Astrocyte (in vitro differentiated cells and primary cell): Measurements from ENCODE around the gene ADCY5.

Source experiments
- CTCF ChIP-seq: IDR thresholded peaks from 2 replicates; pipeline ENCODE4 v1.5.1; 2011; ENCODE audit warnings: low read depth, mild to moderate bottlenecking, inconsistent platforms, low read length, moderate library complexity; ENCODE audit not compliant: insufficient read depth
- EZH2 ChIP-seq: IDR thresholded peaks from 2 replicates; pipeline ENCODE4 v1.6.1; 2012; ENCODE audit warnings: mild to moderate bottlenecking, low read length, inconsistent platforms; ENCODE audit not compliant: insufficient read depth

GRCh38 chr3:123336441-123336851 is 112.4 kb downstream of the ADCY5 start:
- TF ChIP-seq CTCF = no peak
- TF ChIP-seq EZH2 = no peak
